NCI-H146 treated with DMSO at 0.1 percent for 48 hours (cell line): Measurements from ENCODE around the gene FBXO38.

ENCODE experiments used
- DNase-seq: peaks from one replicate; lab custom pipeline; 2025; ENCODE audit not compliant: unreplicated experiment; lab: John Stamatoyannopoulos, UW

Gene FBXO38

DNA sequence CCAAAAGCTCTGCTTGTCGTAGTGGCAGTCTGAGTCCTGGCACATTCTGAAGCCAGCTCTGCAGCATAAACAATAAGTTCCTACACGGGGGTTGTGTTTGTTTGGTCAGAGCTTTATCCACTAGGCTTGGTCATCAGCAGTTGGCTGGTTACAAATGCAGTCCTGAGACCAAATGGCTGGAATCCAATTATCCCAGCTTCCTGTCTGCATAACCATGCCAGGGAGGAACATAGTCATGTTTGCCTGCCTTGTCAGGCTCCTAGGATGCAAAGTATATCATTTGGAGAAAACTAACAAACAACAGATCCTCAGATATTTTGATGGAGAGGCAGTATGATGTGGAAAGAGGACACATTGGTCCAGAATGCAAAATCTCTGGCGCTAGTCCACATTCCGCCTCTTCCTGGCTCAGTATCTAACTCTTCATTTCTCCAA lies 85.8 kb downstream of the FBXO38 start:
- no peak for DNase-seq

DNA sequence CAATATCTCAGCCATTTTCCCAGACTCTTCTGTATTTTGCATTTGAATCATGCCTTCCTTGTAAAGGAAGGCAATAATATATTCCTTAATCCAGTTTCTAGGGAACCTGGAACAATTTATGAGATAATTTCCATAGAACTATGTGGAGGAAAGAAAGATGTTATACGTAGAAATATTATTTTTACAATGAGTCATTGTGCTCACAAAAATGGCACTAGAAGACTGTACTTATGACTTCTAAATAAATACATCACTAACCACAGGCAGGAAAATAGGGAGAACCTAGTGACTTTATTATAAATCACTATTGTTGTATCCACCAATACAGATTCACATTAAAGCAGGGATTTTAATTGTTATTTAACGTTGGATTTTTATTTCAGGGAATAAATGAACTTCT lies 87.6 kb downstream of the FBXO38 start:
- DNase-seq: no peak

DNA sequence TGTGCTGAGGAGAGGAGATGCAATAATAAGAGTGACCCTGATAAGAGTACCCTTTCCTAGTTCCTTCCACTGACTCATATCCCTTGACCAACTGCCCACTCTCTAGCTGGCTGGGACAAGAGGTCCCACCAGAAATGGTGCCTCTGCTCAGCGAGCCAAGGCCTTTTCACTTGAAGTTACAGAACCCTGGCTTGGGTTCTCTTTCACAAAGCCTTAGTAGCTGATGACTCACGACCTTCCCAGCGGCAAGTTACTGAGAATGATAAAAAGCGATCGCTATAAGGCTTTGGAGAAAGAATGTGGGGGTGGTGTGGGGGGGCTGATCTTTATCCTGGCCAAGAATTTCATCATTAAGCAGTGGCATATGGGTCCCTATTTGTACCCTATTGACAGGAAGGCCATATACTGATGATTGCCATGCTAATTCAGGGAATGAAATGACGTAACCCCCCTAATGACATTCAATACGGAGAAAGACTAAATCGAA lies 90.3 kb downstream of the FBXO38 start:
- DNase-seq: no peak

- DNase-seq: no peak
Measured at GRCh38 chr5:148476302-148476701, 92.5 kb downstream of the FBXO38 start.

- DNase-seq: no peak
Measured at GRCh38 chr5:148477429-148477828, 93.7 kb downstream of the FBXO38 start.

GRCh38 chr5:148482196-148482595 lies 98.4 kb downstream of the FBXO38 start:
- DNase-seq: no peak

- peak; percentile 48 for DNase-seq
Measured at GRCh38 chr5:148482697-148483462, 99.1 kb downstream of the FBXO38 start.

DNA sequence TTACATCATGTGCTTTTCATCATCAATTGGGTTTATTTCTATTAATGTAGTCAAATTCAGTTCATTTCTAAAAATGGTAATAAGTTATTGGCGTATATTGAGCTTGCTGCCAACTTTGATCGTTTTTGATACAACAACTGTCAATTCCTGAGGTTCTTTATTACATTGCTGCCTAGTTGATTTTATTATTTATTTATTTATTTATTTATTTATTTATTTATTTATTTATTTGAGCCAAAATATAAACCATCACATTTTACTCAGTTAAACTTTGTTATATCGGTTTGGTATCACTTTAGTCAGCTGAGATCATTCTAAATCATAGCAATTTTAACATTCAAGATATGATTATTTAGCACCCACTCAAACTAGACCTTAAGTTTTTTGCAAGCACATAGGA lies 100.0 kb downstream of the FBXO38 start:
- no peak for DNase-seq

GRCh38 chr5:148484651-148485050 lies 100.9 kb downstream of the FBXO38 start:
- no peak for DNase-seq

- no peak for DNase-seq
Measured at GRCh38 chr5:148486456-148486855, 102.7 kb downstream of the FBXO38 start.

- DNase-seq: no peak
Measured at GRCh38 chr5:148488757-148489156, 105.0 kb downstream of the FBXO38 start.

DNA sequence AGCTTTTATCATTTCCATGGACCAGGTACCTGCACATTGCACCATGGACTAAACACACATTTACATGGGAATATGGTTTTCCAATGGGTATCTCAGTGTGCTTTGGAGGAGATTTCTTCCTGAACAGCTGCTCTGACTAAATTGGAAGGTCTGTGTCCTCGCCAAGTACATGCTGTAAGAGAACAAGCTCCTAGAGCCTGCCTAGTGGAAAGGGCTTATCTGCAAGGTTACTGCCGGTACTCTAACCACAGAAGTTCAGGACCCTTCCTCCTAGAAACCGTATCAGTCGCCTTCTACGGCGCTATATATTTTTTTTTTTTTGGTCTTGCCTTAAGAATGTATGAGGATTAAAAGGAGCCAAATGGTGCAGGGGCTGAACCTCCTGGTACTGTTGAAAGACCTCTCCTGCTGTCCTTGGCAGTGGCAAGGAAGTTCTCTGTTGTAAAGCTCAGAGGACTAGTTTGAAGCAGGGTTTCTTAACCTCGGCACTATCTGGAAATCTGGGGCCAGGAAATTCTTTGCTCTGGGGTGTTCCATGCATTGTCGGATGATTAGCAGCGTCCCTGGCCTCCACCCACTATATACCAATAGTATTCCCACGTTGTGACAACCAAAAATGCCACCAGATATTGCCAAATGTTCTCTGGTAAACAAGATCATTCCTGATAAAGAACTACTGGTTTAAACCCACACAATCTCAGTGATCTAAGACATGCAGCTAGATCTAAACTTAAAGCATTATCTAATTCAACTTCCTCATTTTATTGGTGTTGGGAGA lies 107.4 kb downstream of the FBXO38 start:
- no peak for DNase-seq

DNA sequence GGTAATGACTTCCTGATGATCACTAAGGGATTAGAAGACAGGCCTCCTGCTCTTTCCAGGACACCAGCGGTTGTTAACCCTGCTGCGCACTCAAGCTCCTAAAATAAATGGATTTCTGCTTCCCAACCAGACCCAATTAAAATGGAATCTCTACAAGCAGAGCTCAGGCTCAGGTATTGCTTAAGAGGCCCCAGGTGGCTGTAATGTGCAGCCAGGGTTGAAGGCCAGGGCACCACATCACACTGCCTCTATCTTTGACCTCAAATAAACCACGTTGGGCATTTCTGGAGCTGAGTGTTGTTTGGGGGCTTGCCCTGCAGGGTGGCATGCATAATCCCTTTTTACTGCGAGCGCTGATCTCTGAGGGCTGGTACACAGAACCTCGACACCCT lies 108.0 kb downstream of the FBXO38 start:
- no peak for DNase-seq

DNA sequence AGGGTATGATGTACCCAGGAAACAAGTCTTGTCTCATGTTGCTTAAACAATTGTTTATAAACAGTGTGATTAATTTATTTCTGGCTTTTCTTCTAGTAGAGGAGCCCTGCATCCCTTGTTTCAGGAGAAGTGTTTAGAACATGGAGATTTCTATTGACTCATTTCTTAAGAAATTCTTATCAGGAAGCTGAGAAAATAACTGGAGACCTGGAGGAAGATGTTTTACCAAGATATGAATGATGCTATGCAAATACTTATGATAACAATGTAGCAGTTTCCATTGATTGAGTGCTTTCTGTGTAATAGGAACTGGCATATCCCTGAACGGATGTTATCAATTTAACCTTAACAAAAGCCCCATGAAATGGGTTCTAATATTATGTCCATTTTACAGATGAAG lies 108.6 kb downstream of the FBXO38 start:
- no peak for DNase-seq
